Activated B cell treated with CpG ODN at 0.5 μM for 24 hours (primary cell): Measurements from ENCODE around the gene THAP3. TPM values are rescaled to one million over a fixed set of nuclear protein-coding genes. Genes with fewer than 3 reads are reported as not detected.

ENCODE experiments used
- ATAC-seq: fragments of 200-7000 bp; cut with Tn5 transposase; one replicate; pipeline ENCODE4 v1.10.0; 2021; ENCODE audit warnings: low read depth, mild to moderate bottlenecking, moderate library complexity
- CTCF ChIA-PET: fragments of 350-600 bp; sonication (Branson Sonifier 250); formaldehyde crosslinking; loops from one replicate; lab custom pipeline; 2021; ENCODE audit warnings: antibody characterized with exemption; lab: Charles Lee
- POLR2A ChIA-PET: fragments of 350-600 bp; sonication (Branson Sonifier 250); formaldehyde crosslinking; loops from one replicate; lab custom pipeline; 2021; ENCODE audit warnings: antibody characterized with exemption; lab: Charles Lee
- DNase-seq: peaks from one replicate; pipeline ENCODE4 v3.0.0; 2022
- H3K27ac Mint-ChIP-seq: one replicate; pipeline ENCODE4 v1.8.0; 2020; ENCODE audit warnings: mixed read lengths
- H3K27me3 Mint-ChIP-seq: one replicate; pipeline ENCODE4 v1.8.0; 2021; ENCODE audit warnings: mixed read lengths
- H3K36me3 Mint-ChIP-seq: one replicate; pipeline ENCODE4 v1.8.0; 2021; ENCODE audit warnings: low read depth, mixed read lengths
- H3K4me1 Mint-ChIP-seq: one replicate; pipeline ENCODE4 v1.8.0; 2021; ENCODE audit warnings: mixed read lengths
- H3K4me3 Mint-ChIP-seq: one replicate; pipeline ENCODE4 v1.8.0; 2020; ENCODE audit warnings: mild to moderate bottlenecking, mixed read lengths
- H3K9me3 Mint-ChIP-seq: one replicate; pipeline ENCODE4 v1.8.0; 2020; ENCODE audit warnings: mixed read lengths
- intact Hi-C: fragments of 100-400 bp; cut with micrococcal nuclease; formaldehyde crosslinking; loops from one replicate; pipeline ENCODE4 v1.15.1; 2024
- total RNA-seq: library from RNA; stranded (reverse); gene quantifications from 2 replicates; pipeline ENCODE4 v1.2.3, GENCODE V29; 2022
- TF ChIP-seq, protein P1 (sequence below): fragments of 200-600 bp; IDR thresholded peaks from one replicate; pipeline ENCODE4 v1.8.0; 2022; ENCODE audit warnings: antibody characterized with exemption, mild to moderate bottlenecking

THAP3 gene
- total RNA-seq, 1 donor from 2014 or later, result 21.3 TPM

DNA sequence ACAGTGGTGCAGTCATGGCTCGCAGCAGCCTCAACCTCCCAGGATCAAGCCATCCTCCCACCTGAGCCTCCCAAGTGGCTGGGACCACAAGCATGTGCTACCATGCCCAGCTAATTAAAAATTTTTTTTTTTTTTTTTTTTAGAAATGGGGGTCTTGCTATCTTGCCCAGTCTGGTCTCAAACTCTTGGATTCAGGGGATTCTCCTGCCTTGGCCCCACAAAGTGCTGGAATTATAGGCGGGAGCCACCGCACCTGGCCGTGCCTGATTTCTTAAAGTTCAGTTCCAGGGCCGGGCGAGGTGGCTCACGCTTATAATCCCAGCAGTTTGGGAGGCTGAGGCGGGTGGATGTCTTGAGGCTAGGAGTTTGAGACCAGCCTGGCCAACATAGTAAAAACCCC is 6.4 kb downstream of the THAP3 start:
- ChIA-PET CTCF (no interaction called here), POLR2A (no interaction called here)
- no peak overlapping the region for H3K27ac Mint-ChIP-seq

DNA sequence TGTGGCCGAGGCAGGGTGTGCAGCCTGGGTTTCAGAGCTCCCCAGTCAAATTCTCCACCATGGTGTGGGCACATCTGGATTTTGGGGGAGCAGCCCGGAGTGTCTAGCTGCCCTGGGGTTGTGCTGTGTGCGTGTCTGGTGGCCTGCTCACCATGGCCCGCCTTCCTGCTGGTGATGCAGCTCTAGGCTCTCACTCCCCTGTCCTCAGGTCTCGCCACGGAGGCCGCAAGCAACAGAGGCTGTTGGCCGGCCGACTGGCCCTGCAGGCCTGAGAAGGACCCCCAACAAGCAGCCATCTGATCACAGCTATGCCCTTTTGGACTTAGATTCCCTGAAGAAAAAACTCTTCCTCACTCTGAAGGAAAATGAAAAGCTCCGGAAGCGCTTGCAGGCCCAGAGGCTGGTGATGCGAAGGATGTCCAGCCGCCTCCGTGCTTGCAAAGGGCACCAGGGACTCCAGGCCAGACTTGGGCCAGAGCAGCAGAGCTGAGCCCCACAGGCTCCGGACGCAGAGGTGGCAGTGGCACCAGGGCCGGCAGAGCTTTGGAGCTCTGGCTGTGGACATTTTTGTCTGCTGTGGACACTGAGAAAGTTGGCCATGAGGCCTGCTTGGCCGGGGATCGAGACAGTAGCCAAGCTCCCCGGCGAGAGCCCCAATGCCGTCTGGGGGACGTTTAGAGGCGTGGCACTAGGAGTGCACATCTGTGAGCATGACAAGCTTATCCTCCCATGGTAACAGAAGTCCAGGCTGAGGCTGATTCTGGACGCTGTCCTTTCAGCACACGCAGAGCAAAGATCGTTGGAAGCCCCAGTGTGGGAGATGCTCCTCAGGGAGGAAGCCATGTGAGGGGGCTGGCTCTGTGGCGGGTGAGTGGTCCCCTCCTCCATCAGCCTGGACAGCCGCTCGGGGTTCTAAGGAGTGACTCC is 8.2 kb downstream of the THAP3 start:
- DNase-seq, result no peak
- no peak overlapping the region for H3K27ac Mint-ChIP-seq
- peaks cover 2% of the 10 kb centered on the region for H3K4me1 Mint-ChIP-seq
- POLR2A ChIA-PET, result interaction anchor here (0.6 kb wide), 1 partner anchor 14 kb away, joined by 5 read pairs; no protein-coding TSS in a partner anchor
- no peak overlapping the region for H3K4me3 Mint-ChIP-seq
- H3K36me3 Mint-ChIP-seq, result peaks cover 72% of the 10 kb centered on the region
- TF ChIP-seq, protein P1, sequence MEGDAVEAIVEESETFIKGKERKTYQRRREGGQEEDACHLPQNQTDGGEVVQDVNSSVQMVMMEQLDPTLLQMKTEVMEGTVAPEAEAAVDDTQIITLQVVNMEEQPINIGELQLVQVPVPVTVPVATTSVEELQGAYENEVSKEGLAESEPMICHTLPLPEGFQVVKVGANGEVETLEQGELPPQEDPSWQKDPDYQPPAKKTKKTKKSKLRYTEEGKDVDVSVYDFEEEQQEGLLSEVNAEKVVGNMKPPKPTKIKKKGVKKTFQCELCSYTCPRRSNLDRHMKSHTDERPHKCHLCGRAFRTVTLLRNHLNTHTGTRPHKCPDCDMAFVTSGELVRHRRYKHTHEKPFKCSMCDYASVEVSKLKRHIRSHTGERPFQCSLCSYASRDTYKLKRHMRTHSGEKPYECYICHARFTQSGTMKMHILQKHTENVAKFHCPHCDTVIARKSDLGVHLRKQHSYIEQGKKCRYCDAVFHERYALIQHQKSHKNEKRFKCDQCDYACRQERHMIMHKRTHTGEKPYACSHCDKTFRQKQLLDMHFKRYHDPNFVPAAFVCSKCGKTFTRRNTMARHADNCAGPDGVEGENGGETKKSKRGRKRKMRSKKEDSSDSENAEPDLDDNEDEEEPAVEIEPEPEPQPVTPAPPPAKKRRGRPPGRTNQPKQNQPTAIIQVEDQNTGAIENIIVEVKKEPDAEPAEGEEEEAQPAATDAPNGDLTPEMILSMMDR, result no peak
- CTCF ChIA-PET, result interaction anchor here (0.7 to 1.3 kb wide), 3 partner anchors 20 to 78 kb away, joined by 3 to 5 read pairs (median 3); partner anchors contain the start of genes NOL9 and TAS1R1
- no peak for ATAC-seq
- intact Hi-C loops, result no loop called here
- H3K9me3 Mint-ChIP-seq, result no peaks in the 10 kb centered on the region
- H3K27me3 Mint-ChIP-seq, result no peaks in the 10 kb centered on the region

More for the DNA sequence above, 6.4 kb downstream of the THAP3 start:
- DNase-seq (no peak), ATAC-seq (no peak)
- Mint-ChIP-seq H3K9me3 (no peaks in the 10 kb centered on the region), H3K36me3 (peaks cover 59% of the 10 kb centered on the region), H3K4me1 (peaks cover 20% of the 10 kb centered on the region), H3K4me3 (no peak overlapping the region), H3K27me3 (no peaks in the 10 kb centered on the region)
- intact Hi-C loops, result no loop called here
- TF ChIP-seq, protein P1, result no peak

DNA sequence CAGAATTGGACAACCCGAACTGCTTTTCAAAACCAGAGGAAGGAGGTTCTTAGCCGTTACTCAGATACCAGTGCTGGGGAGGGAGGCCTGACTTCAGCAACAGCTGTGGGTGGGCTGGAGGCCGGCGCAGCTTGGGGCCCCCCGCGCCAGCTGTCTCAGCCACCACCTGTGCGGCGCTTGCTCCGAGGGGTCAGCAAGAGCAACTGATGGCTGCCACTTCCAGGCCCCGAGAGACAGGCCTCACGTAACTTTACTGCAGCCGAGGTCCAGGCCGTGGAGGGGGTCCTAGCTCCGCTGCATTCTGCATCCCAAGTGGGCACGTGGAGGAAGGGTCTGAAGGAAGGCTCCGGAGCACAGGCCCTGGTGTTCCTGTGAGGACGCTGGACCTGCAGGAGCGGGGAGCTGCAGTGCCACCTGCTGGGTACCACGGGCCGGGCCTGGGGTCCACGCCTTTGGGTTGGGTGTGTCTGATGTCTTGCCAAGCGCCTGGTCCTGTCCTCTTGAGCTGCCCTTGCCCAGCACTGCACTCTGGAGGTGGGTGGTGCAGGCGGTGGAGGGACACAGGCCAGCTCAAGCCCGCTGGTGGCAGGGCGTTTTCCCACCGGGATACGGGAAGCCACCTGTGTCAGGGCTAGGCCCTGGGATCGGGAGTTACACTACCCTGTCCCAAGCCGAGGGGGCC is 9.8 kb downstream of the THAP3 start:
- no peaks in the 10 kb centered on the region for H3K27me3 Mint-ChIP-seq
- intact Hi-C loops, result no loop called here
- ATAC-seq (peak; percentile 71), DNase-seq (peak; percentile 32)
- H3K9me3 Mint-ChIP-seq, result no peaks in the 10 kb centered on the region
- CTCF ChIA-PET, result interaction anchor here (1.0 to 1.4 kb wide), 3 partner anchors 33 to 144 kb away, joined by 3 to 4 read pairs (median 4); partner anchors contain the start of gene ZBTB48
- H3K4me3 Mint-ChIP-seq, result no peak overlapping the region
- TF ChIP-seq, protein P1, result no peak
- peaks cover 76% of the 10 kb centered on the region for H3K36me3 Mint-ChIP-seq
- POLR2A ChIA-PET, result no interaction called here
- no peak overlapping the region for H3K27ac Mint-ChIP-seq
- H3K4me1 Mint-ChIP-seq, result no peaks in the 10 kb centered on the region

DNA sequence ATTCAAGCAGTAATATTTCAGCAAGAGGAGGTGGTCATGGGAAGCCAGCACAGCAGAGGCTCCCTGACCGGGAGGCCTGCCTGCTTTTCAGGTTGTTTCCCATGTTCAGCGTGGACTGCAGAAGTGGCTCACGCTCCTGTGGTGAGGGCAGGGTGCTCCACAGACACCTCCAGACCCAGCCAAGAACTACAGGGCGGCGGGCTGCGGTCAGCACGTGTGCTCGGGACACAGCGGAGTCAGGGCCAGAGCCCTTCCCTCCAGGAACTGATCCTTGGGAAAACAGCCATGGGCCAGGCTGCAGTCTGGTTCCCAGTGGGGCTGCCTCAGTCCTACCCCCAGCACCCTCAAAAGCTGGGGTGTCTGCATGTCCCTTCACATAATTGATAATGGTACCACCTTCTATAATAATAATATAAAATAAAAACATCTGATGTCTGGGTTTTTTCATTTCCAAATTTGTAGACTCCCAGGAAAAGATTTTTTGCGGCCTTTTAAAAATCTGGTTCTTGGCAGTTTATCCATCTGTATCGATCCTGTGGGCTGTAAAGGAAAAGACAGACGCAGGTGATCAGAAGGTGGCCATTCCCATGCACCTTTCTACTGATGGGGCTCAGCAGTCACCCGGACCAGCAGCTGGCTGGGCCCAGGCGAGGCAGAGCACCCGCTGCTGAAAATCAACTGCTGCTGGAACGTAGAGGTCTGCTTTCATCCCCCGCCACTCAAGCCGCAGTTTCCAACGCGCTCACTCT is 10.7 kb downstream of the THAP3 start:
- intact Hi-C loops, result no loop called here
- ATAC-seq, result no peak
- H3K4me1 Mint-ChIP-seq, result no peaks in the 10 kb centered on the region
- CTCF ChIA-PET, result interaction anchor here (1.0 to 1.3 kb wide), 2 partner anchors 55 to 149 kb away, joined by 3 to 4 read pairs; partner anchors contain the start of gene ZBTB48
- DNase-seq, result no peak
- H3K27ac Mint-ChIP-seq, result no peak overlapping the region
- TF ChIP-seq, protein P1, result no peak
- H3K27me3 Mint-ChIP-seq, result no peaks in the 10 kb centered on the region
- no peak overlapping the region for H3K4me3 Mint-ChIP-seq
- POLR2A ChIA-PET, result no interaction called here
- no peaks in the 10 kb centered on the region for H3K9me3 Mint-ChIP-seq
- H3K36me3 Mint-ChIP-seq, result peaks cover 76% of the 10 kb centered on the region
